Pancreas (tissue), 10 donors: Measurements from ENCODE around the gene GTF3C4. TPM values are rescaled to one million over a fixed set of nuclear protein-coding genes. Genes with fewer than 3 reads are reported as not detected.

Experiments used
- ATAC-seq, 4 donors: fragments of 200-7000 bp; cut with Tn5 transposase; one replicate each; pipeline versions ENCODE4 v1.8.0 to v1.9.1; 2020; ENCODE audit warnings: mild to moderate bottlenecking in 4 of 4, moderate library complexity in 4 of 4
- DNase-seq, 6 donors: peaks; one replicate each; pipeline ENCODE4 v3.0.0-alpha.2; 2020
- FAIRE-seq: peaks from 2 replicates; lab custom pipeline; 2012; peaks lifted over from hg19 to GRCh38; lab: Jason Lieb, UNC
- H3K27ac ChIP-seq, 4 donors: fragments of 200-600 bp; sonication (generic); 1 replicate in 3 of 4; 2 replicates in 1 of 4; pipeline versions ENCODE4 v1.5.0 to v1.8.0; 2020
- H3K27me3 ChIP-seq, 4 donors: fragments of 200-600 bp; one replicate each; pipeline ENCODE4 v1.8.0; 2021
- H3K36me3 ChIP-seq, 3 donors: fragments of 200-600 bp; sonication (generic) in 1 of 3; one replicate each; pipeline versions ENCODE4 v1.5.0 to v1.8.0; 2020 to 2021
- H3K4me1 ChIP-seq, 3 donors: fragments of 200-600 bp; one replicate each; pipeline ENCODE4 v1.8.0; 2021
- H3K4me3 ChIP-seq, 4 donors: fragments of 200-600 bp; sonication (generic) in 2 of 4; one replicate each; pipeline versions ENCODE4 v1.5.0 to v1.8.0; 2020 to 2021
- H3K9me3 ChIP-seq, 4 donors: fragments of 200-600 bp; one replicate each; pipeline ENCODE4 v1.8.0; 2021
- WGBS, 2 donors: extraction: QIAGEN DNeasy Blood & Tissue Kit; methylation state at CpG; one replicate each; pipeline ENCODE4 v1.1.7; 2013; 5-methylcytosine and 5-hydroxymethylcytosine counted together
- intact Hi-C, 3 donors: fragments of 100-400 bp; cut with DNase I; formaldehyde crosslinking; loops; one replicate each; pipeline versions ENCODE4 v1.11.1 to v1.14.2; 2022
- polyA plus RNA-seq, 2 donors: library from polyadenylated mRNA; stranded (reverse); fragments of 200-250 nt; gene quantifications; one replicate each; pipeline ENCODE4 v1.2.3, GENCODE V29; 2013
- total RNA-seq, 6 donors: library from RNA; stranded (reverse); fragmentation: NEBNext Ultra II Directional in 4 of 6; extraction: Animal tissue kit (Norgen Biotek cat#: 25700) in 4 of 6; gene quantifications; one replicate each; pipeline versions ENCODE4 v1.2.1 to v1.2.4, GENCODE V29; 2021 to 2023
- TF ChIP-seq, protein P1 (sequence below), 4 donors: fragments of 200-600 bp; sonication (generic) in 3 of 4; IDR thresholded peaks; one replicate each; pipeline versions ENCODE4 v1.5.0 to v1.8.0; 2021; ENCODE audit warnings: antibody characterized with exemption in 4 of 4
- donor health status: healthy with polysubstance abuse.
- donor health status: DM: no; HTN: no; CAD: no; lungs with moderate emphysema.
- donor health status: DM: no; HTN: no; CAD: no.
- donor health status: control.
- donor health status: control.
- donor health status: Bipolar disorder and iron deficiency.
- donor health status: DM: yes; HTN: yes; CAD: no.
- donor health status: DM: no; HTN: no; CAD: no.
- donor health status: DM: no; HTN: no; CAD: no.
- donor health status: DM: yes; HTN: yes; CAD: no.

GTF3C4 gene
- total and polyA plus RNA-seq, 8 donors = 1.6 to 8.0 (median 5.6) TPM

DNA sequence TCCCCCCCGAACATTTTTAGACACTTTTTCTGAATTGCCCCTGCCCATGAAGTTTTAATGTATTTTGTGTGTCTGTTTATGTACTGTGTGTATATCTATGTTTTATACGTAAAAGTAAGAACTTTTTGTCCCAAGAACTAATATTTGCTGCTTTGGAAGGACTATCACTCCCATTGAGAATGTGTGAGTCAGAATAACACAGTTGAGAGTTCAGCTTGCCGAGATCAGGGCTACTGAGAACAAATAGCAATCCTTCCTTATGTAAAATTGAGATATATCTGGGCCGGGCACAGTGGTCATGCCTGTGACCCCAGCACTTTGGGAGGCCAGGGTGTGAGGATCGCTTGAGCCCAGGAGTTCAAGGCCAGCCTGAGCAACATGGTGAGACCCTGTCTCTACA lies 11.3 kb downstream of the GTF3C4 start:
- peaks cover 0 to 31% (median 17%) of the 10 kb centered on the region in 3 donors for H3K36me3 ChIP-seq
- TF ChIP-seq, protein P1, sequence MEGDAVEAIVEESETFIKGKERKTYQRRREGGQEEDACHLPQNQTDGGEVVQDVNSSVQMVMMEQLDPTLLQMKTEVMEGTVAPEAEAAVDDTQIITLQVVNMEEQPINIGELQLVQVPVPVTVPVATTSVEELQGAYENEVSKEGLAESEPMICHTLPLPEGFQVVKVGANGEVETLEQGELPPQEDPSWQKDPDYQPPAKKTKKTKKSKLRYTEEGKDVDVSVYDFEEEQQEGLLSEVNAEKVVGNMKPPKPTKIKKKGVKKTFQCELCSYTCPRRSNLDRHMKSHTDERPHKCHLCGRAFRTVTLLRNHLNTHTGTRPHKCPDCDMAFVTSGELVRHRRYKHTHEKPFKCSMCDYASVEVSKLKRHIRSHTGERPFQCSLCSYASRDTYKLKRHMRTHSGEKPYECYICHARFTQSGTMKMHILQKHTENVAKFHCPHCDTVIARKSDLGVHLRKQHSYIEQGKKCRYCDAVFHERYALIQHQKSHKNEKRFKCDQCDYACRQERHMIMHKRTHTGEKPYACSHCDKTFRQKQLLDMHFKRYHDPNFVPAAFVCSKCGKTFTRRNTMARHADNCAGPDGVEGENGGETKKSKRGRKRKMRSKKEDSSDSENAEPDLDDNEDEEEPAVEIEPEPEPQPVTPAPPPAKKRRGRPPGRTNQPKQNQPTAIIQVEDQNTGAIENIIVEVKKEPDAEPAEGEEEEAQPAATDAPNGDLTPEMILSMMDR (IDR thresholded peaks at IDR 0.05) = no peak
- FAIRE-seq = no peak

DNA sequence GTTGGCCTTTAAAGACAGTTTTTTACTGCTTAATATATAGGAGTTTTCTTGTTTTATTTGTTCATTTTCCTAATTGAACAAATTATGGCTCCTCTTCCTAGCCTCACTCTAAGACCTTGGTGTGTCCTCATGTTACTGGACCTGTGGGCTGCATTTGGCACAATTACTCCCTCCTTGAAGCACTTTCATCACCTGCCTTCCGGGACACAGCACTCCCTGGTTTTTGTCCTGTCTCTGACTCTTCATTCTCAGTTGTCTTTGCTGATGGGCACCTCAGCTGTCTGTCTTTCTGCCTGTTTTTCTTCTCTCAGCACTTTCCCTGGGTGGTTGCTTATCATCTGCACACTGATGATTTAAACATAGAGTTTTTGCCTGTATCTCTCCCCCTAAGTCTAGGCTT lies 13.6 kb downstream of the GTF3C4 start:
- Histone ChIP-seq H3K27me3 (no peaks in the 10 kb centered on the region), H3K27ac (no peak overlapping the region), H3K36me3 (peaks cover 0 to 39% (median 13%) of the 10 kb centered on the region in 3 donors), H3K9me3 (no peaks in the 10 kb centered on the region), H3K4me1 (no peaks in the 10 kb centered on the region), H3K4me3 (no peak overlapping the region)
- TF ChIP-seq, protein P1 (IDR thresholded peaks at IDR 0.05) = no peak
- intact Hi-C loops = no loop called here
- 91 to 97% methylated on average over 1 of the region's 1 CpG for WGBS, 2 donors
- DNase-seq (no peak), ATAC-seq (no peak), FAIRE-seq (no peak)

More for the DNA sequence above, 11.3 kb downstream of the GTF3C4 start:
- Histone ChIP-seq H3K4me1 (no peaks in the 10 kb centered on the region), H3K9me3 (no peaks in the 10 kb centered on the region), H3K27ac (no peak overlapping the region), H3K4me3 (no peak overlapping the region), H3K27me3 (no peaks in the 10 kb centered on the region)
- intact Hi-C loops = no loop called here
- ATAC-seq (no peak), DNase-seq (no peak)
- 78% methylated on average over 5 of the region's 5 CpGs for whole genome bisulfite sequencing, 2 donors

- TF ChIP-seq, protein P1 (IDR thresholded peaks at IDR 0.05) = no peak
- Histone ChIP-seq H3K36me3 (peaks cover 0 to 32% (median 4%) of the 10 kb centered on the region in 3 donors), H3K27me3 (no peaks in the 10 kb centered on the region), H3K4me1 (no peaks in the 10 kb centered on the region), H3K27ac (no peak overlapping the region), H3K9me3 (no peaks in the 10 kb centered on the region), H3K4me3 (no peak overlapping the region)
- no peak for ATAC-seq
- intact Hi-C loops = no loop called here
- DNase-seq = no peak
- FAIRE-seq = no peak
- WGBS, 2 donors = 94 to 96% methylated on average over 1 of the region's 1 CpG
Measured at GRCh38 chr9:132690696-132691095, 20.4 kb downstream of the GTF3C4 start.

- ATAC-seq (peak in 1 of 4 donors; percentile 17), DNase-seq (no peak), FAIRE-seq (no peak)
- H3K36me3 ChIP-seq = peaks cover 0 to 9% (median 0%) of the 10 kb centered on the region in 3 donors
- TF ChIP-seq, protein P1 (IDR thresholded peaks at IDR 0.05) = no peak
- no peaks in the 10 kb centered on the region for H3K9me3 ChIP-seq
- H3K27me3 ChIP-seq = no peaks in the 10 kb centered on the region
- WGBS, 2 donors = 50 to 57% methylated on average over 2 of the region's 2 CpGs
- H3K4me1 ChIP-seq = no peaks in the 10 kb centered on the region
- H3K4me3 ChIP-seq = no peak overlapping the region
- intact Hi-C loops = no loop called here
- no peak overlapping the region for H3K27ac ChIP-seq
Measured at GRCh38 chr9:132694144-132694543, 23.9 kb downstream of the GTF3C4 start.

GRCh38 chr9:132697230-132697629 lies 27.0 kb downstream of the GTF3C4 start:
- H3K27ac ChIP-seq = no peak overlapping the region
- H3K4me1 ChIP-seq = no peaks in the 10 kb centered on the region
- no peaks in the 10 kb centered on the region for H3K36me3 ChIP-seq
- no peaks in the 10 kb centered on the region for H3K9me3 ChIP-seq
- no peaks in the 10 kb centered on the region for H3K27me3 ChIP-seq
- no peak for FAIRE-seq
- DNase-seq = no peak
- H3K4me3 ChIP-seq = no peak overlapping the region
- TF ChIP-seq, protein P1 (IDR thresholded peaks at IDR 0.05) = no peak
- intact Hi-C loops = no loop called here
- ATAC-seq = no peak
